PC-9 (cell line): ENCODE results near the gene GNMT. TPM values are rescaled to one million over a fixed set of nuclear protein-coding genes. Genes with fewer than 3 reads are reported as not detected.

Experiments
- BruUV-seq: library from RNA; stranded (reverse); fragments of 400-500 nt; replicated peaks from 2 replicates; lab custom pipeline; 2021; lab: Mats Ljungman, UMichigan
- CTCF ChIA-PET: fragments of 300-600 bp; sonication (Branson Sonifier 250); formaldehyde crosslinking; loops from one replicate; lab custom pipeline; 2022; ENCODE audit warnings: antibody characterized with exemption; lab: Charles Lee
- POLR2A ChIA-PET: fragments of 300-600 bp; sonication (Branson Sonifier 250); formaldehyde crosslinking; loops from one replicate; lab custom pipeline; 2022; ENCODE audit warnings: antibody characterized with exemption; ENCODE audit not compliant: unreplicated experiment; lab: Charles Lee
- DNase-seq, 2 experiments: peaks; one replicate each; pipeline versions ENCODE4 v3.0.0 to v3.0.0-alpha.2; 2015 to 2022; ENCODE audit warnings: mixed read lengths in 1 of 2
- H2AFZ ChIP-seq: fragments of 200-600 bp; sonication (generic); 2 replicates; pipeline ENCODE4 v1.8.1; 2017; ENCODE audit warnings: antibody characterized with exemption
- H3F3A ChIP-seq: fragments of 200-600 bp; sonication (generic); 2 replicates; pipeline ENCODE4 v1.8.1; 2017; ENCODE audit warnings: antibody characterized with exemption, mild to moderate bottlenecking, low read depth; ENCODE audit not compliant: insufficient read depth
- H3K27ac ChIP-seq: fragments of 200-600 bp; sonication (generic); 2 replicates; pipeline ENCODE4 v1.6.1; 2016; ENCODE audit warnings: mixed run types
- H3K27me3 ChIP-seq: fragments of 200-600 bp; sonication (generic); 2 replicates; pipeline ENCODE4 v1.6.1; 2016; ENCODE audit warnings: low read depth, mixed run types; ENCODE audit not compliant: insufficient read depth
- H3K36me3 ChIP-seq: fragments of 200-600 bp; sonication (generic); 2 replicates; pipeline ENCODE4 v1.6.1; 2016; ENCODE audit warnings: low read depth, mixed run types
- H3K4me1 ChIP-seq: fragments of 200-600 bp; sonication (generic); replicated peaks from 2 replicates; pipeline ENCODE4 v1.6.1; 2016; ENCODE audit warnings: mixed run types; ENCODE audit not compliant: insufficient read depth
- H3K4me2 ChIP-seq: fragments of 200-600 bp; sonication (generic); 2 replicates; pipeline ENCODE4 v1.6.1; 2017; ENCODE audit warnings: mixed run types
- H3K4me3 ChIP-seq: fragments of 200-600 bp; sonication (generic); 2 replicates; pipeline ENCODE4 v1.6.1; 2016; ENCODE audit warnings: mixed run types
- H3K79me2 ChIP-seq: fragments of 200-600 bp; sonication (generic); 2 replicates; pipeline ENCODE4 v1.6.1; 2017; ENCODE audit warnings: low read depth, mixed run types
- H3K9me2 ChIP-seq: fragments of 200-600 bp; sonication (generic); 2 replicates; pipeline ENCODE4 v1.8.1; 2017; ENCODE audit warnings: mild to moderate bottlenecking; ENCODE audit not compliant: insufficient read depth
- H3K9me3 ChIP-seq: fragments of 200-600 bp; sonication (generic); 2 replicates; pipeline ENCODE4 v1.8.1; 2016; ENCODE audit warnings: low read depth; ENCODE audit not compliant: insufficient read depth
- H4K20me1 ChIP-seq: fragments of 200-600 bp; sonication (generic); 2 replicates; pipeline ENCODE4 v1.8.1; 2017; ENCODE audit not compliant: insufficient read depth
- CTCF ChIP-seq: fragments of 200-600 bp; sonication (generic); conservative IDR thresholded peaks from 2 replicates; pipeline ENCODE4 v1.6.1; 2017; ENCODE audit warnings: mixed run types, antibody characterized with exemption, mild to moderate bottlenecking, moderate library complexity
- EZH2 ChIP-seq: fragments of 200-600 bp; sonication (generic); IDR thresholded peaks from 2 replicates; pipeline ENCODE4 v1.8.0; 2017; ENCODE audit warnings: antibody characterized with exemption, low read depth
- intact Hi-C: fragments of 100-400 bp; cut with micrococcal nuclease; formaldehyde crosslinking; loops from one replicate; pipeline ENCODE4 v1.10.0; 2022; ENCODE audit not compliant: unreplicated experiment
- total RNA-seq: library from RNA; stranded (reverse); gene quantifications from 2 replicates; pipeline ENCODE4 v1.2.3, GENCODE V29; 2021

GNMT gene
- total RNA-seq, 1 experiment from 2014 or later = 0.57 TPM

GRCh38 chr6:43013097-43013842 lies 52.7 kb downstream of the GNMT start:
- no peak for TF ChIP-seq CTCF
- no peak for TF ChIP-seq EZH2
- no peaks in the 10 kb centered on the region; the same call in 1 of the 2 replicates for H3F3A ChIP-seq
- H3K4me2 ChIP-seq = peak overlapping the region; percentile 97
- no peaks in the 10 kb centered on the region for H3K36me3 ChIP-seq
- no peaks in the 10 kb centered on the region for H3K9me3 ChIP-seq
- intact Hi-C loops = loop anchor here (5.0 to 10.0 kb wide), 4 partner anchors 44 to 129 kb away; partner anchors contain the start of genes CNPY3, KLC4 and MRPL2
- DNase-seq = peak in 1 of 2 experiments; percentile 55
- ChIA-PET POLR2A (interaction anchor here (0.6 to 1.0 kb wide), 7 partner anchors 29 to 1229 kb away, joined by 3 to 16 read pairs (median 4); partner anchors contain the start of genes CNPY3, MRPL2 and PPP2R5D), CTCF (interaction anchor here (0.6 to 0.9 kb wide), 2 partner anchors 62 to 447 kb away, joined by 3 to 4 read pairs; no protein-coding TSS in a partner anchor)
- BruUV-seq = TSS peak; percentile 61
- no peaks in the 10 kb centered on the region for H3K27me3 ChIP-seq
- peaks cover 18% of the 10 kb centered on the region for H3K4me1 ChIP-seq
- peak overlapping the region; percentile 94 for H2AFZ ChIP-seq
- H3K4me3 ChIP-seq = peak overlapping the region; percentile 67
- no peaks in the 10 kb centered on the region for H3K9me2 ChIP-seq
- H3K79me2 ChIP-seq = peaks cover 42% of the 10 kb centered on the region
- H3K27ac ChIP-seq = peak overlapping the region; percentile 18; the same call in 1 of the 2 replicates
- H4K20me1 ChIP-seq = peaks cover 3% of the 10 kb centered on the region

Other genes with a start within 250 kb of the GNMT start
- not detected in 2 replicates for gene PRPH2, start 238.2 kb upstream of the GNMT start, total RNA-seq
- 12.3 and 15.1 TPM in 2 replicates for gene TBCC, start 214.7 kb upstream of the GNMT start, total RNA-seq
- gene BICRAL, start 178.7 kb upstream of the GNMT start, total RNA-seq = 8.5 and 12.9 TPM in 2 replicates
- gene RPL7L1, start 81.1 kb upstream of the GNMT start, total RNA-seq = 84.1 and 87.1 TPM in 2 replicates
- not detected in 2 replicates for gene PTCRA, start 44.7 kb upstream of the GNMT start, total RNA-seq
- gene CNPY3, start 31.3 kb upstream of the GNMT start, total RNA-seq = 47.7 and 54.8 TPM in 2 replicates
- 25.9 and 31.3 TPM in 2 replicates for gene PEX6, start 18.4 kb downstream of the GNMT start, total RNA-seq
- gene PPP2R5D, start 23.8 kb downstream of the GNMT start, total RNA-seq = 42.9 and 53.7 TPM in 2 replicates
- gene MEA1, start 53.2 kb downstream of the GNMT start, total RNA-seq = 77.0 and 77.6 TPM in 2 replicates
- gene KLHDC3, start 53.5 kb downstream of the GNMT start, total RNA-seq = 104 and 122 TPM in 2 replicates
- 45.2 and 62.5 TPM in 2 replicates for gene RRP36, start 60.9 kb downstream of the GNMT start, total RNA-seq
- gene CUL7, start 93.1 kb downstream of the GNMT start, total RNA-seq = 22.8 and 32.4 TPM in 2 replicates
- gene MRPL2, start 98.7 kb downstream of the GNMT start, total RNA-seq = 86.2 and 110 TPM in 2 replicates
- gene KLC4, start 98.9 kb downstream of the GNMT start, total RNA-seq = 46.2 and 46.7 TPM in 2 replicates
- 106 and 110 TPM in 2 replicates for gene PTK7, start 115.6 kb downstream of the GNMT start, total RNA-seq
- gene SRF, start 210.5 kb downstream of the GNMT start, total RNA-seq = 22.0 and 25.4 TPM in 2 replicates
- 52.8 and 71.6 TPM in 2 replicates for gene CUL9, start 221.4 kb downstream of the GNMT start, total RNA-seq